Activated CD8-positive, alpha-beta memory T cell treated with anti-CD3 and anti-CD28 coated beads for 1 hour (primary cell): ENCODE results near the gene ATP5IF1.

Experiments
- DNase-seq, 2 donors: peaks; one replicate each; pipeline ENCODE4 v3.0.0-alpha.2; 2020; ENCODE audit warnings: low read depth in 1 of 2; ENCODE audit errors: extremely low read depth in 1 of 2

The ATP5IF1 gene

DNA sequence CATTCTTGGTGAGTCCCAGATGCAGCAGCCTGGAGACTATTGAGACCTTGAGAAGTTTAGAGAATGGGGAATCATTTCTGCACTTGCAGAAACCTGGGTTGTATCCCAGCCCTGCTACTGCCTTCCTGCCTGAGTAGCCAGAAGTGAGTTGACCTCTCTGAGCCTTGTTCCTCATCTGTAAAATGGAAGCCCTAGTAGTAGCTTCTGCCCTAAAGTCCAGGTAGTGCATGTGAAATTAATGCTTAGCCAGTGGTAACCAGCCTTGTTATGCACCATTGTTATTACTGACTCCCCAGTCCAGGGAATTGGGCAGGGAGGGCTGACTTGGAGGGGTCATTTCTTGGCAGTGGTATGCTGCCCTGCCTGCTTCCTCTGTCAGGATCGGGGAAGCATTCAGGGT is 29.0 kb downstream of the ATP5IF1 start:
- DNase-seq: no peak

DNA sequence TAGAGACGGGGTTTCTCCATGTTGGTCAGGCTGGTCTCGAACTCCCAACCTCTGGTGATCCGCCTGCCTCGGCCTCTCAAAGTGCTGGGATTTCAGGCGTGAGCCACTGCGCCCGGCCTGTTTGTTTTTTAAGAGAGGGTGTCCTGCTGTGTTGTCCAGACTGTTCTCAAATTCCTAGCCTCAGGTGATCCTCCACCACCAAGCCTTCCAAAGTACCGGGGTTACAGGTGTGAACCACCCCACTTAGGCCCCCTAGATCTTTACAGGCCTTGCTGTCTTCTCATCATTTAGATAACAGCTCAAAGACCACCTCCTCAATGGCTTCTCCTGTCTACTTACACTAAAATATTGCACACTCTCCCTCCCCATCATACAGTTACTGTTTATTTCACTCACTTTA is 29.7 kb downstream of the ATP5IF1 start:
- no peak for DNase-seq

GRCh38 chr1:28266920-28267322 is 31.0 kb downstream of the ATP5IF1 start:
- no peak for DNase-seq

- no peak for DNase-seq
These were observed 31.7 kb downstream of the ATP5IF1 start for GRCh38 chr1:28267633-28268032.

DNA sequence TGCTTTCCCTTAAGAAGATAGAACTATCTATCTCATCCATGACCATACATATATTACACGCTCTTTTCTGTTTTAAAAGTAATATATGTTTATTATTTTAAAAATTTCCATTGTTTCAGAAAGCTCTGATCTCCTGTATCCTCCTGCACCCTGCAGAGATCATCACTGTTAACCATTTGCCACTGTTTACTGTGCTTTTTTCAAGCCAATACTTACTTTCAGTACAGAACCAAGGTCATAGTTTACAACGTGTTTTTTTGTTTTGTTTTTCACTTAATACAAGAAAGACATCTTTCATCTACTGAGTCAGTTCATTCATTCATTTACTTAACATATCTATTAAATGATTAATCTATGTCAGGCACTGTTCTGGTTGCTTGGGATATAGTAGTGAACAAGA is 33.6 kb downstream of the ATP5IF1 start:
- no peak for DNase-seq

DNA sequence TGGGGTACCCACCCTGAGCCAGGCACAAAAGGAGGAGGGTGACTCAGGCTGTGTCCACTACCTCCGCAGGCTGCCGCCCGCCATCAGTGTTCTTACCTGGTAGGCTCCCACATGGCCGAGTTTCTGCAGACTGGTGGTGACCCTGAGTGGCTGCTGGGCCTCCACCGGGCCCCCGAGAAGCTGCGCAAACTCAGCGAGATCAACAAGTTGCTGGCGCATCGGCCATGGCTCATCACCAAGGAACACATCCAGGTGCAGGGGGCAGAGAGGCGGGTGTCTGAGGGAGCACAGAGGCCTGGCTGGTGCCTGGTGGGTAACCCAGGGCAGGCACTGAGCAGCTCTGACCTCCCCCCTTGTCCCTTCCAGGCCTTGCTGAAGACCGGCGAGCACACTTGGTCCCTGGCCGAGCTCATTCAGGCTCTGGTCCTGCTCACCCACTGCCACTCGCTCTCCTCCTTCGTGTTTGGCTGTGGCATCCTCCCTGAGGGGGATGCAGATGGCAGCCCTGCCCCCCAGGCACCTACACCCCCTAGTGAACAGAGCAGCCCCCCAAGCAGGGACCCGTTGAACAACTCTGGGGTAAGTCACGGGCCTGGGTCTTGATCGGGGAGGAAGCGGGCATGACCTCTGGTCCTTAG is 36.4 kb downstream of the ATP5IF1 start:
- DNase-seq: no peak

GRCh38 chr1:28273216-28273860 is 37.4 kb downstream of the ATP5IF1 start:
- no peak for DNase-seq

- no peak for DNase-seq
These were observed 42.8 kb downstream of the ATP5IF1 start for GRCh38 chr1:28278763-28279162.

DNA sequence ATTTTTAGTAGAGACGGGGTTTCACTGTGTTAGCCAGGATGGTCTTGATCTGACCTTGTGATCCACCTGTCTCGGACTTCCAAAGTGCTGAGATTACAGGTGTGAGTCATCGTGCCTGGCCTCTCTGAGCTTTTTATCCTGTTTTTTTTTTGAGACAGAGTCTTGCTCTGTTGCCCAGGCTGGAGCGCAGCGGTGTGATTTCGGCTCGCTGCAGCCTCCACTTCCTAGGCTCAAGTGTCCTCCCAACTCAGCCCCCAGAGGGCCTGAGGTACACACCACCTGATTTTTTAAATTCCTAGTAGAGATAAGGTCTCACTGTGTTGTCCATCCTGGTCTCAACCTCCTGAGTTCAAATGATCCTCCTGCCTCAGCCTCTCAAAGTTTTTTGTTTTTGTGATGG is 43.8 kb downstream of the ATP5IF1 start:
- DNase-seq: no peak

GRCh38 chr1:28280501-28280900 is 44.6 kb downstream of the ATP5IF1 start:
- no peak for DNase-seq

GRCh38 chr1:28280977-28281381 is 45.1 kb downstream of the ATP5IF1 start:
- no peak for DNase-seq

- no peak for DNase-seq
These were observed 45.9 kb downstream of the ATP5IF1 start for GRCh38 chr1:28281608-28282425.

DNA sequence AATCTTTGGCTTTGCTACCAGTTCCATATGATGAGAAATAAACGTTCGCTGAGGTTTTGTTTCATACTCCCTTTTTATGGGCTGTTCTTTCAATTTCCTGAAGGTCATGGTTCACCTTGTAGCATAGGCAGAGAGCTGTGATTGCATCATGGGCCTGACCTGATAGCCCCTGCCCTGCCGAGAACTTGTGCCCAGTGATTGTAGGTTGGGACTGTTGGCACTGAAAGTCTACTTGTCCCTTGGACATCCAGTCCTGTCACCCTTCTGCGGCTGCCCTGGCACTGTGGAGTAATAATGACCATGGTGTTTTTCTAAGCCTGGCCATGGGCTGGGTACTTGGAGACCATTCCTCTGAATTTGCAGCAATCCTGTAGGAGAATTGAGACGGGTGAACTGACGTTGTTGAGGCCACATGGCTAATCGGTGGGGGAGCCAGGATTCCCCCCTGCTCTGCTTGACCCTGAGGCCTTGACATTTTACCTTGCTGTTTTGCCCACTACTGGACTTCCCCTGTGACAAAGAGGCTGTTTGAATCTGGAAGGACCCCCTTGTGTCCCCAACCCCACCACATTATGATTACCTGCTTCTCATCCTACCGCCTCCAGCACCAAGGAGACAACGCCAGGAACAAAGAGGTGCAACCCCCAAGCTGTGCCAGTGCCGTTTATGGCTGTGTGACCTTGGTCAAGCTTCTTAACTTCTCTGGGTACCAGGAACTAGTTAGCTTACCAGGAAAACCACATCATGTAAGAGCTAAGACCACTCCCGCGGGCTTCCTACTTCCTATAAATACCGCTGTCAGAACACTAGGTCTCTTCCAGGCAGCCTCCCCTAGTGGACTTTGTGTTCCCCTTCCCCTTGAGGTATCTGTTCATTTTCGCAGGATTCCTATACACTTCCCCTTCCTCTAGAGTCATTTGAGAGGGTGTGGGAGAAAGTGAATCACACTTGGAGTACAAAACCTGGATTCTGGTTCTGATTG is 46.8 kb downstream of the ATP5IF1 start:
- no peak for DNase-seq

- no peak for DNase-seq
These were observed 50.2 kb downstream of the ATP5IF1 start for GRCh38 chr1:28286111-28286510.
